ENCODE measurements around the gene HSD17B13. TPM values are rescaled to one million over a fixed set of nuclear protein-coding genes. Genes with fewer than 3 reads are reported as not detected.

Gene HSD17B13
- total and polyA plus RNA-seq, 4 donors: 0.15 to 3.1 (median 0.68) TPM

GRCh38 chr4:87337361-87337760 is 14.7 kb upstream of the HSD17B13 start:
- 76 to 83% methylated on average over 1 of the region's 1 CpG for WGBS, 2 donors
- no peaks in the 10 kb centered on the region for H3K4me1 ChIP-seq (ENCODE audit: control insufficient read depth in 5 of 5, insufficient read depth in 5 of 5, low read length in 5 of 5)
- no peak for TF ChIP-seq CTCF (IDR thresholded peaks at IDR 0.05; ENCODE audit: control extremely low read depth, extremely low read depth)
- H3K36me3 ChIP-seq (ENCODE audit: control insufficient read depth in 4 of 4, insufficient read depth in 4 of 4, low read length in 4 of 4): peaks cover 9 to 35% (median 18%) of the 10 kb centered on the region in 4 donors
- H3K27ac ChIP-seq (ENCODE audit: low read depth in 1 of 2, low read length in 1 of 2): no peak overlapping the region
- no peak overlapping the region for H3K4me3 ChIP-seq
- H3K9me3 ChIP-seq (ENCODE audit: control insufficient read depth in 4 of 4, insufficient read depth in 3 of 4, low read length in 3 of 4): peaks cover 0 to 9% (median 3%) of the 10 kb centered on the region in 4 donors
- H3K27me3 ChIP-seq (ENCODE audit: control insufficient read depth in 3 of 3, insufficient read depth in 3 of 3, low read length in 2 of 3): no peaks in the 10 kb centered on the region
- no peak overlapping the region for H3K9ac ChIP-seq (ENCODE audit: insufficient read depth in 1 of 2, low read length in 2 of 2)
- ATAC-seq (ENCODE audit: insufficient read depth, low FRiP score) (no peak), DNase-seq (no peak)

- Histone ChIP-seq H3K27ac (ENCODE audit: low read depth in 1 of 2, low read length in 1 of 2) (no peak overlapping the region), H3K9ac (ENCODE audit: insufficient read depth in 1 of 2, low read length in 2 of 2) (no peak overlapping the region), H3K4me3 (no peak overlapping the region), H3K9me3 (ENCODE audit: control insufficient read depth in 4 of 4, insufficient read depth in 3 of 4, low read length in 3 of 4) (peaks cover 0 to 9% (median 3%) of the 10 kb centered on the region in 4 donors), H3K4me1 (ENCODE audit: control insufficient read depth in 5 of 5, insufficient read depth in 5 of 5, low read length in 5 of 5) (no peaks in the 10 kb centered on the region), H3K36me3 (ENCODE audit: control insufficient read depth in 4 of 4, insufficient read depth in 4 of 4, low read length in 4 of 4) (peaks cover 4 to 18% (median 8%) of the 10 kb centered on the region in 4 donors), H3K27me3 (ENCODE audit: control insufficient read depth in 3 of 3, insufficient read depth in 3 of 3, low read length in 2 of 3) (no peaks in the 10 kb centered on the region)
- ATAC-seq (ENCODE audit: insufficient read depth, low FRiP score): no peak
- 95 to 97% methylated on average over 1 of the region's 1 CpG for WGBS, 2 donors
- TF ChIP-seq CTCF (IDR thresholded peaks at IDR 0.05; ENCODE audit: control extremely low read depth, extremely low read depth): no peak
- no peak for DNase-seq
These were observed 10.6 kb upstream of the HSD17B13 start for GRCh38 chr4:87333267-87333666.

- no peak for TF ChIP-seq CTCF (IDR thresholded peaks at IDR 0.05; ENCODE audit: control extremely low read depth, extremely low read depth)
- 87% methylated on average over 4 of the region's 4 CpGs for WGBS, 2 donors
- Histone ChIP-seq H3K9ac (ENCODE audit: insufficient read depth in 1 of 2, low read length in 2 of 2) (no peak overlapping the region), H3K9me3 (ENCODE audit: control insufficient read depth in 4 of 4, insufficient read depth in 3 of 4, low read length in 3 of 4) (peaks cover 0 to 9% (median 3%) of the 10 kb centered on the region in 4 donors), H3K4me1 (ENCODE audit: control insufficient read depth in 5 of 5, insufficient read depth in 5 of 5, low read length in 5 of 5) (no peaks in the 10 kb centered on the region), H3K36me3 (ENCODE audit: control insufficient read depth in 4 of 4, insufficient read depth in 4 of 4, low read length in 4 of 4) (peaks cover 0 to 9% (median 5%) of the 10 kb centered on the region in 4 donors), H3K27ac (ENCODE audit: low read depth in 1 of 2, low read length in 1 of 2) (no peak overlapping the region), H3K27me3 (ENCODE audit: control insufficient read depth in 3 of 3, insufficient read depth in 3 of 3, low read length in 2 of 3) (no peaks in the 10 kb centered on the region), H3K4me3 (no peak overlapping the region)
- no peak for DNase-seq
- ATAC-seq (ENCODE audit: insufficient read depth, low FRiP score): no peak
These were observed 8.1 kb upstream of the HSD17B13 start for GRCh38 chr4:87330761-87331160.

- H3K9ac ChIP-seq (ENCODE audit: insufficient read depth in 1 of 2, low read length in 2 of 2): no peak overlapping the region
- ATAC-seq (ENCODE audit: insufficient read depth, low FRiP score) (no peak), DNase-seq (no peak)
- no peaks in the 10 kb centered on the region for H3K27me3 ChIP-seq (ENCODE audit: control insufficient read depth in 3 of 3, insufficient read depth in 3 of 3, low read length in 2 of 3)
- WGBS, 2 donors: 94 to 100% methylated on average over 1 of the region's 1 CpG
- peaks cover 0 to 3% (median 0%) of the 10 kb centered on the region in 5 donors for H3K4me1 ChIP-seq (ENCODE audit: control insufficient read depth in 5 of 5, insufficient read depth in 5 of 5, low read length in 5 of 5)
- TF ChIP-seq CTCF (IDR thresholded peaks at IDR 0.05; ENCODE audit: control extremely low read depth, extremely low read depth): no peak
- H3K4me3 ChIP-seq: no peak overlapping the region
- H3K27ac ChIP-seq (ENCODE audit: low read depth in 1 of 2, low read length in 1 of 2): no peak overlapping the region
- H3K36me3 ChIP-seq (ENCODE audit: control insufficient read depth in 4 of 4, insufficient read depth in 4 of 4, low read length in 4 of 4): no peaks in the 10 kb centered on the region
- no peaks in the 10 kb centered on the region for H3K9me3 ChIP-seq (ENCODE audit: control insufficient read depth in 4 of 4, insufficient read depth in 3 of 4, low read length in 3 of 4)
These were observed 4.5 kb upstream of the HSD17B13 start for GRCh38 chr4:87327136-87327535.
